Peyer's patch (tissue), 4 donors: ENCODE data around the gene IKBKE.

Experiments used
- POLR2A ChIP-seq, 2 donors: fragments of 450-650 bp; IDR thresholded peaks; one replicate each; pipeline ENCODE4 v1.5.1; 2017; ENCODE audit warnings: antibody characterized with exemption in 2 of 2, mild to moderate bottlenecking in 2 of 2, moderate library complexity in 2 of 2
- TF ChIP-seq, protein P1 (sequence below), 6 experiments: fragments of 450-650 bp in 4 of 6; fragments of 200-600 bp in 2 of 6; sonication (generic) in 1 of 6; IDR thresholded peaks; one replicate each; pipeline ENCODE4 v1.5.1; 2017 to 2019; ENCODE audit warnings: antibody characterized with exemption in 6 of 6, mild to moderate bottlenecking in 3 of 6, moderate library complexity in 1 of 6

DNA sequence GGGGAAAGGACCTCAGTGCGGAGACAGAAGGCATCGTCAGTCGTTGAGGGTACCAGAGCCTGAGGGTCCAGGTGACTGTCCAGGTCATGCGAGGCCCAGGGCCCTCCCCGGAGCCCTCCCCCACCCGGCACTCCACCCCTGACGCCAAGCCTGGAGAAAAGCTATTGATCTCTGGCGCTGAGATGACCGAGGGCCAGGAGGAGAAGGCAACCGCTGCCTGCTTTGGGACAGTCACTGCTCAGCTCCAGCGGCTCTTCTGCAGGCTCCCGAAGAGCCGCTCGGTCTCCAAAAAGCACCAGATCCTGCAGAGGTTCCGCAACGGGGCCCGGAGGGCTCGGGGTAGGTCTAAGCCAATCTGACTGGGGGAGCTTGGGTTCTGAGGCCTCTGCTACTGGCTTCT, 47.9 kb downstream of the IKBKE start:
- TF ChIP-seq, protein P1, sequence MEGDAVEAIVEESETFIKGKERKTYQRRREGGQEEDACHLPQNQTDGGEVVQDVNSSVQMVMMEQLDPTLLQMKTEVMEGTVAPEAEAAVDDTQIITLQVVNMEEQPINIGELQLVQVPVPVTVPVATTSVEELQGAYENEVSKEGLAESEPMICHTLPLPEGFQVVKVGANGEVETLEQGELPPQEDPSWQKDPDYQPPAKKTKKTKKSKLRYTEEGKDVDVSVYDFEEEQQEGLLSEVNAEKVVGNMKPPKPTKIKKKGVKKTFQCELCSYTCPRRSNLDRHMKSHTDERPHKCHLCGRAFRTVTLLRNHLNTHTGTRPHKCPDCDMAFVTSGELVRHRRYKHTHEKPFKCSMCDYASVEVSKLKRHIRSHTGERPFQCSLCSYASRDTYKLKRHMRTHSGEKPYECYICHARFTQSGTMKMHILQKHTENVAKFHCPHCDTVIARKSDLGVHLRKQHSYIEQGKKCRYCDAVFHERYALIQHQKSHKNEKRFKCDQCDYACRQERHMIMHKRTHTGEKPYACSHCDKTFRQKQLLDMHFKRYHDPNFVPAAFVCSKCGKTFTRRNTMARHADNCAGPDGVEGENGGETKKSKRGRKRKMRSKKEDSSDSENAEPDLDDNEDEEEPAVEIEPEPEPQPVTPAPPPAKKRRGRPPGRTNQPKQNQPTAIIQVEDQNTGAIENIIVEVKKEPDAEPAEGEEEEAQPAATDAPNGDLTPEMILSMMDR (IDR thresholded peaks at IDR 0.05) = no peak
- TF ChIP-seq POLR2A (IDR thresholded peaks at IDR 0.05) = no peak
